Embryonic facial prominence (tissue), 1 donor: Measurements from ENCODE around the gene RNF128.

Source experiments
- DNase-seq: peaks from one replicate; pipeline ENCODE4 v3.0.0-alpha.2; 2016; ENCODE audit errors: extremely low spot score

The RNF128 gene

GRCh38 chrX:106726485-106727437, at the start of gene RNF128:
Gene RNF128 (plus strand): TSS chrX:106726701. CDS start chrX:106726914, 213 bp downstream.
- no peak for DNase-seq

- no peak for DNase-seq
These were observed 45.8 kb upstream of the RNF128 start for GRCh38 chrX:106680716-106681115.

- DNase-seq = no peak
These were observed 42.3 kb upstream of the RNF128 start for GRCh38 chrX:106684207-106684606.

- DNase-seq = no peak
These were observed 34.0 kb upstream of the RNF128 start for GRCh38 chrX:106692425-106693065.

GRCh38 chrX:106696502-106696901, 30.0 kb upstream of the RNF128 start:
- DNase-seq = no peak

- DNase-seq = no peak
These were observed 27.8 kb upstream of the RNF128 start for GRCh38 chrX:106698693-106699092.

- DNase-seq = no peak
These were observed 23.9 kb upstream of the RNF128 start for GRCh38 chrX:106702636-106703035.

GRCh38 chrX:106706466-106706865, 20.0 kb upstream of the RNF128 start:
- no peak for DNase-seq

GRCh38 chrX:106707771-106708454, 18.6 kb upstream of the RNF128 start:
- DNase-seq = no peak

GRCh38 chrX:106710771-106711170, 15.7 kb upstream of the RNF128 start:
- DNase-seq = no peak

GRCh38 chrX:106711375-106711774, 15.1 kb upstream of the RNF128 start:
- no peak for DNase-seq

- DNase-seq = no peak
These were observed 10.5 kb upstream of the RNF128 start for GRCh38 chrX:106716004-106716403.

GRCh38 chrX:106716463-106716862, 10.0 kb upstream of the RNF128 start:
- DNase-seq = no peak

- DNase-seq = no peak
These were observed 7.8 kb upstream of the RNF128 start for GRCh38 chrX:106718709-106719108.

- DNase-seq = no peak
These were observed 570 bp upstream of the RNF128 start for GRCh38 chrX:106725931-106726330.

- DNase-seq = no peak
These were observed 1.8 kb downstream of the RNF128 start for GRCh38 chrX:106728337-106728736.

- no peak for DNase-seq
These were observed 3.9 kb downstream of the RNF128 start for GRCh38 chrX:106730401-106730800.

- DNase-seq = no peak
These were observed 5.1 kb downstream of the RNF128 start for GRCh38 chrX:106731590-106731989.

GRCh38 chrX:106734827-106735226, 8.3 kb downstream of the RNF128 start:
- no peak for DNase-seq

GRCh38 chrX:106740193-106740780, 13.8 kb downstream of the RNF128 start:
- no peak for DNase-seq

GRCh38 chrX:106742193-106742592, 15.7 kb downstream of the RNF128 start:
- DNase-seq = no peak

GRCh38 chrX:106742805-106743204, 16.3 kb downstream of the RNF128 start:
- no peak for DNase-seq
